Chondrocyte (in vitro differentiated cells): ENCODE data around the gene ABHD13. TPM values are rescaled to one million over a fixed set of nuclear protein-coding genes. Genes with fewer than 3 reads are reported as not detected.

Experiments
- DNase-seq: peaks from one replicate; pipeline ENCODE4 v3.0.0; 2021; ENCODE audit warnings: mixed read lengths, low spot score
- H3K27ac Mint-ChIP-seq: one replicate; pipeline ENCODE4 v1.8.0; 2021; ENCODE audit warnings: mild to moderate bottlenecking, moderate library complexity, mixed read lengths; ENCODE audit not compliant: unreplicated experiment
- H3K27me3 Mint-ChIP-seq: 2 replicates; pipeline ENCODE4 v1.8.0; 2021; ENCODE audit warnings: low read depth, mixed read lengths
- H3K36me3 Mint-ChIP-seq: 2 replicates; pipeline ENCODE4 v1.8.0; 2021; ENCODE audit warnings: low read depth, mixed read lengths
- H3K4me1 Mint-ChIP-seq: 2 replicates; pipeline ENCODE4 v1.8.0; 2021; ENCODE audit warnings: low read depth, mild to moderate bottlenecking, mixed read lengths
- H3K4me3 Mint-ChIP-seq: one replicate; pipeline ENCODE4 v1.8.0; 2021; ENCODE audit warnings: mild to moderate bottlenecking, moderate library complexity, mixed read lengths; ENCODE audit not compliant: unreplicated experiment
- H3K9me3 Mint-ChIP-seq: 2 replicates; pipeline ENCODE4 v1.8.0; 2021; ENCODE audit warnings: low read depth, mixed read lengths
- total RNA-seq: library from RNA; stranded (reverse); gene quantifications from 3 replicates; pipeline ENCODE4 v1.2.1, GENCODE V29; 2021
- TF ChIP-seq, protein P1 (sequence below): fragments of 200-600 bp; sonication (generic); IDR thresholded peaks from 2 replicates; pipeline ENCODE4 v1.5.0; 2021; ENCODE audit warnings: antibody characterized with exemption, mild to moderate bottlenecking, moderate library complexity

Gene ABHD13
- total RNA-seq, 1 donor from 2014 or later = 7.1 TPM

DNA sequence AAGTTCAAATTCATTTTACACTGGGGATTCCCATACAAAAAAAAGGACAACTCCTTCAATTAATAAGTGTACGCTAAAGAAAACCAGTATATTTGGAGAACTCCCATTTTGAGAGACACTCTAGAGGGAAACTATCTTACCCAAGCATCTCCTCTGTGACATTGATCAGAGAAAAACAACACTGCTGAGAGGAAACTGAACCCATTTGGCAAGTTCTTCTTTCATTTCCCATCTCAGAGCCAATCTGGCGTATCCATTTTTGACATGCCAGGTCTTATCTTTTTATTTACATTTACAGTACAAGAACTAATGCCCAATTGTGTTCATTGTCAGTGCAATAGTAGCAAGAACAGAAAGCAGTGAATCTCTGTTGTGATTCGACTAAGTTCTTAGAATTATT lies 33.0 kb upstream of the ABHD13 start:
- Mint-ChIP-seq H3K4me1 (no peaks in the 10 kb centered on the region), H3K36me3 (no peaks in the 10 kb centered on the region), H3K4me3 (no peak overlapping the region), H3K27me3 (peaks cover 19% of the 10 kb centered on the region), H3K27ac (no peak overlapping the region), H3K9me3 (no peaks in the 10 kb centered on the region)
- DNase-seq = no peak
- TF ChIP-seq, protein P1, sequence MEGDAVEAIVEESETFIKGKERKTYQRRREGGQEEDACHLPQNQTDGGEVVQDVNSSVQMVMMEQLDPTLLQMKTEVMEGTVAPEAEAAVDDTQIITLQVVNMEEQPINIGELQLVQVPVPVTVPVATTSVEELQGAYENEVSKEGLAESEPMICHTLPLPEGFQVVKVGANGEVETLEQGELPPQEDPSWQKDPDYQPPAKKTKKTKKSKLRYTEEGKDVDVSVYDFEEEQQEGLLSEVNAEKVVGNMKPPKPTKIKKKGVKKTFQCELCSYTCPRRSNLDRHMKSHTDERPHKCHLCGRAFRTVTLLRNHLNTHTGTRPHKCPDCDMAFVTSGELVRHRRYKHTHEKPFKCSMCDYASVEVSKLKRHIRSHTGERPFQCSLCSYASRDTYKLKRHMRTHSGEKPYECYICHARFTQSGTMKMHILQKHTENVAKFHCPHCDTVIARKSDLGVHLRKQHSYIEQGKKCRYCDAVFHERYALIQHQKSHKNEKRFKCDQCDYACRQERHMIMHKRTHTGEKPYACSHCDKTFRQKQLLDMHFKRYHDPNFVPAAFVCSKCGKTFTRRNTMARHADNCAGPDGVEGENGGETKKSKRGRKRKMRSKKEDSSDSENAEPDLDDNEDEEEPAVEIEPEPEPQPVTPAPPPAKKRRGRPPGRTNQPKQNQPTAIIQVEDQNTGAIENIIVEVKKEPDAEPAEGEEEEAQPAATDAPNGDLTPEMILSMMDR = no peak

DNA sequence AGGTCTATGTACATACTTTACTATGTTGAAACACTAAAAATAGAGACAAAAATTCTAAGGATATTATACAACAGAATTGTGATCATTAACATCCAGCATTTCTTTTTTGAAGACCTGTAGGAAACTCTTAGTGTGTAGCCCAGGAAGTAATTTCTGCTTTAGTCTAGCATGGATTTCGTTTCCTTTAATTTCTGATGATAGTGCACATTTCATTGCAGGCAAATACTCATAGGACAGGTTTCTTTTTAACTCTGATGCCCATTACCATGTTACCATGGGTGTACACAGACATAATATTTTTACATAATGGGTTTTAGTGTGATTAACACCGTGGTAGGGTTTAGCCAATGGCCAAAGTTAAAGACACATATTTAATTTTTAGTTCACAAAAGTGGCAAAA lies 29.9 kb upstream of the ABHD13 start:
- no peaks in the 10 kb centered on the region for H3K4me1 Mint-ChIP-seq
- H3K4me3 Mint-ChIP-seq = no peak overlapping the region
- no peak overlapping the region for H3K27ac Mint-ChIP-seq
- H3K36me3 Mint-ChIP-seq = no peaks in the 10 kb centered on the region
- H3K27me3 Mint-ChIP-seq = peaks cover 26% of the 10 kb centered on the region
- TF ChIP-seq, protein P1 = no peak
- DNase-seq = no peak
- H3K9me3 Mint-ChIP-seq = peaks cover 13% of the 10 kb centered on the region

DNA sequence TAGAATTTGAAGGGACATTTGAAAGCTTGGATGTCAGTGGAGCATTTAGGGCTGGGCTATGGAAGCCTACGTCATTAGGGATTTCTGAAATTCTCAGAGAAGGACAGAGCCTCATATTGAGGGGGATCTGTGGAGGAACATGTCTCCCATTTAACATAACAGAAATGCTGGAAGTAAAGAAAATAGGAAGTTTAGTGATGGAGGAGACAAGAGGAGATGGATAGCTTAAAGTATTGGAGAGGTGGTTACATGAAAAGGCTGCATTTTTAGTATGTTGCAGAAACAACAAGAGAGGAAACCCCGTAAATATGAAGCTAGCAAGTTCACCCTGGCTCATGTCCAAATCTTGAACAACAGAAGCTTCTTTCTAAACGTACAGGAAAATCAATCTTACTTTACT lies 27.3 kb upstream of the ABHD13 start:
- Mint-ChIP-seq H3K36me3 (no peaks in the 10 kb centered on the region), H3K4me3 (no peak overlapping the region), H3K9me3 (peaks cover 13% of the 10 kb centered on the region), H3K27me3 (peaks cover 17% of the 10 kb centered on the region), H3K27ac (no peak overlapping the region), H3K4me1 (no peaks in the 10 kb centered on the region)
- no peak for DNase-seq
- TF ChIP-seq, protein P1 = no peak

DNA sequence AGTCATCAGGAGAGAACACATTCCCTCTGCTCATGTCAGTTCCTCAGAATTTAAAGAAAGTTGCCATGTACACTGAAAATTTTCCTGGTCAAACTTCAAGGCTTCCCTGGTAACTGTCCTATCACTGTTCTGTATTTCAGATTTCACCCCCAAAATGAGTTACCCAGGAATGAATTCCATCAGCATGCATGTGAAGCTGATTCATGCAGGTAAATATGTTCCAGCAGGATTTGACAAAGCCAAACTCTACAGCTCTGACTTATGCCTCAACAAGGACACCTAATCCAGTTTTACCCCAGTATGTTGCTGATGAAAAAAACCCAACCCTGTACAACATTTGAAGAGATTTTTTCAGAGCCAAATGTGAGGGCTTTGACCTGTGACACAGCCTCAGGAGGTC lies 24.4 kb upstream of the ABHD13 start:
- no peak overlapping the region for H3K4me3 Mint-ChIP-seq
- no peaks in the 10 kb centered on the region for H3K4me1 Mint-ChIP-seq
- H3K27me3 Mint-ChIP-seq = peaks cover 20% of the 10 kb centered on the region
- TF ChIP-seq, protein P1 = no peak
- no peak for DNase-seq
- H3K36me3 Mint-ChIP-seq = no peaks in the 10 kb centered on the region
- H3K9me3 Mint-ChIP-seq = peaks cover 13% of the 10 kb centered on the region
- H3K27ac Mint-ChIP-seq = no peak overlapping the region

DNA sequence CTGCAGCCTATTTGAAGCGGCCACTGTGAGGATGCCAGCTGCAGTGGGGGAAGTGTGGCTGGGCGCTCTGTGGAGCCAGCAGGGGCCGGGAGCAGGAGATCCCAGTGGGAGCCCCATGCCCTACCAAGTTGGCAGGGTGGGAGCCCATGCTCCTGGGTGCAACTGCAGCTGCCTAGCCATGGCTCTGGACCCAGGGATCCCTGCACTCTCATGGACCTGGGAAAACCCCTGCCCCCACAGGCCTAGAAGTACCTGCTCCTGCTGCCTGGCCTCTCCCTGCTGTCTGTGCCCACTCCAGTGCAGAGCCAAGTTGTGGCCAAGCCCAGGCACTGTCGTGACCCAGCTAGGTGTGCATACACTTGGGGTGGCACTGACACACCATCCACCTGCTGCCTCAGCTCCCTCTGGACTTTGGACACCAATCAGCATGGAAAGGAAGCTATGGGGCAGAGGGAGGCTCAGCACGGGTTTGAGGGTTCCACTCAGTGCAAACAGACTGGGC lies 23.7 kb upstream of the ABHD13 start:
- H3K27ac Mint-ChIP-seq = no peak overlapping the region
- H3K9me3 Mint-ChIP-seq = peaks cover 13% of the 10 kb centered on the region
- no peak overlapping the region for H3K4me3 Mint-ChIP-seq
- peaks cover 19% of the 10 kb centered on the region for H3K27me3 Mint-ChIP-seq
- TF ChIP-seq, protein P1 = no peak
- H3K4me1 Mint-ChIP-seq = no peaks in the 10 kb centered on the region
- no peaks in the 10 kb centered on the region for H3K36me3 Mint-ChIP-seq
- no peak for DNase-seq
